ENCODE data around the gene ITFG1. TPM values are rescaled to one million over a fixed set of nuclear protein-coding genes. Genes with fewer than 3 reads are reported as not detected.

Gene ITFG1
- total RNA-seq, 2 donors from 2014 or later = 17.8 to 24.6 TPM

GRCh38 chr16:47374629-47375028 is 86.2 kb downstream of the ITFG1 start:
- DNase-seq = no peak
- intact Hi-C loops (cut with DNase I) = no loop called here
- no peak for TF ChIP-seq POLR2A (IDR thresholded peaks at IDR 0.05)
- no peak for TF ChIP-seq CTCF (IDR thresholded peaks at IDR 0.05)
- no peaks in the 10 kb centered on the region for H3K27me3 ChIP-seq
- no peak overlapping the region for H3K27ac ChIP-seq
- ATAC-seq = no peak
- H3K4me3 ChIP-seq = no peak overlapping the region
- H3K9me3 ChIP-seq = no peaks in the 10 kb centered on the region
- no peaks in the 10 kb centered on the region for H3K36me3 ChIP-seq (replicated peaks in 1 of 2; ENCODE audit: insufficient read depth in 1 of 2, low read depth in 2 of 2)
- no peaks in the 10 kb centered on the region for H3K4me1 ChIP-seq
- WGBS, 2 donors = 93 to 94% methylated on average over 3 of the region's 3 CpGs

- TF ChIP-seq CTCF (IDR thresholded peaks at IDR 0.05) = no peak
- TF ChIP-seq POLR2A (IDR thresholded peaks at IDR 0.05) = no peak
Observed at GRCh38 chr16:47371271-47372014, 89.4 kb downstream of the ITFG1 start.

GRCh38 chr16:47370536-47370935 is 90.3 kb downstream of the ITFG1 start:
- intact Hi-C loops (cut with DNase I) = no loop called here
- DNase-seq = no peak
- H3K27ac ChIP-seq = no peak overlapping the region
- ATAC-seq = no peak
- H3K4me3 ChIP-seq = no peak overlapping the region
- H3K27me3 ChIP-seq = no peaks in the 10 kb centered on the region
- TF ChIP-seq CTCF (IDR thresholded peaks at IDR 0.05) (no peak), POLR2A (IDR thresholded peaks at IDR 0.05) (no peak)
- WGBS, 2 donors = 94 to 98% methylated on average over 11 to 12 of the region's 12 CpGs
- H3K4me1 ChIP-seq = no peaks in the 10 kb centered on the region
- H3K36me3 ChIP-seq (replicated peaks in 1 of 2; ENCODE audit: insufficient read depth in 1 of 2, low read depth in 2 of 2) = no peaks in the 10 kb centered on the region
- no peaks in the 10 kb centered on the region for H3K9me3 ChIP-seq

More at GRCh38 chr16:47371271-47372014, 89.4 kb downstream of the ITFG1 start:
- Histone ChIP-seq H3K9me3 (no peaks in the 10 kb centered on the region), H3K4me1 (no peaks in the 10 kb centered on the region), H3K4me3 (no peak overlapping the region), H3K27me3 (no peaks in the 10 kb centered on the region), H3K27ac (no peak overlapping the region), H3K36me3 (replicated peaks in 1 of 2; ENCODE audit: insufficient read depth in 1 of 2, low read depth in 2 of 2) (no peaks in the 10 kb centered on the region)
- 97 to 99% methylated on average over 5 of the region's 5 CpGs for WGBS, 2 donors
- intact Hi-C loops (cut with DNase I) = no loop called here
- ATAC-seq (no peak), DNase-seq (no peak)

GRCh38 chr16:47366228-47366627 is 94.6 kb downstream of the ITFG1 start:
- intact Hi-C loops (cut with DNase I) = no loop called here
- Histone ChIP-seq H3K9me3 (no peaks in the 10 kb centered on the region), H3K4me3 (no peak overlapping the region), H3K27me3 (no peaks in the 10 kb centered on the region), H3K27ac (no peak overlapping the region), H3K4me1 (no peaks in the 10 kb centered on the region), H3K36me3 (replicated peaks in 1 of 2; ENCODE audit: insufficient read depth in 1 of 2, low read depth in 2 of 2) (no peaks in the 10 kb centered on the region)
- ATAC-seq (no peak), DNase-seq (no peak)
- WGBS, 2 donors = 74 to 84% methylated on average over 2 of the region's 2 CpGs
- TF ChIP-seq POLR2A (IDR thresholded peaks at IDR 0.05) (no peak), CTCF (IDR thresholded peaks at IDR 0.05) (no peak)

GRCh38 chr16:47363761-47364160 is 97.1 kb downstream of the ITFG1 start:
- DNase-seq = no peak
- intact Hi-C loops (cut with DNase I) = no loop called here

More at GRCh38 chr16:47363761-47364160, 97.1 kb downstream of the ITFG1 start:
- H3K4me3 ChIP-seq = no peak overlapping the region
- TF ChIP-seq POLR2A (IDR thresholded peaks at IDR 0.05) = no peak
- TF ChIP-seq CTCF (IDR thresholded peaks at IDR 0.05) = no peak
- no peaks in the 10 kb centered on the region for H3K27me3 ChIP-seq
- WGBS, 2 donors = 92 to 94% methylated on average over 1 of the region's 1 CpG
- no peaks in the 10 kb centered on the region for H3K36me3 ChIP-seq (replicated peaks in 1 of 2; ENCODE audit: insufficient read depth in 1 of 2, low read depth in 2 of 2)
- H3K4me1 ChIP-seq = no peaks in the 10 kb centered on the region
- no peak overlapping the region for H3K27ac ChIP-seq
- H3K9me3 ChIP-seq = no peaks in the 10 kb centered on the region
- ATAC-seq = no peak

Measured in body of pancreas (tissue), 4 donors.